HL-60/S4 treated with phorbol 12-myristate 13-acetate at 8.2 ng/mL for 4 days and 3 days (cell line): ENCODE measurements around the gene NSD1.

Source experiments
- in situ Hi-C: fragments of 300-500 bp; cut with MboI; formaldehyde crosslinking; loops from 2 replicates; pipeline ENCODE4 v1.15.0; 2022; ENCODE audit warnings: low sequenced_read_pairs

The NSD1 gene, protein sequence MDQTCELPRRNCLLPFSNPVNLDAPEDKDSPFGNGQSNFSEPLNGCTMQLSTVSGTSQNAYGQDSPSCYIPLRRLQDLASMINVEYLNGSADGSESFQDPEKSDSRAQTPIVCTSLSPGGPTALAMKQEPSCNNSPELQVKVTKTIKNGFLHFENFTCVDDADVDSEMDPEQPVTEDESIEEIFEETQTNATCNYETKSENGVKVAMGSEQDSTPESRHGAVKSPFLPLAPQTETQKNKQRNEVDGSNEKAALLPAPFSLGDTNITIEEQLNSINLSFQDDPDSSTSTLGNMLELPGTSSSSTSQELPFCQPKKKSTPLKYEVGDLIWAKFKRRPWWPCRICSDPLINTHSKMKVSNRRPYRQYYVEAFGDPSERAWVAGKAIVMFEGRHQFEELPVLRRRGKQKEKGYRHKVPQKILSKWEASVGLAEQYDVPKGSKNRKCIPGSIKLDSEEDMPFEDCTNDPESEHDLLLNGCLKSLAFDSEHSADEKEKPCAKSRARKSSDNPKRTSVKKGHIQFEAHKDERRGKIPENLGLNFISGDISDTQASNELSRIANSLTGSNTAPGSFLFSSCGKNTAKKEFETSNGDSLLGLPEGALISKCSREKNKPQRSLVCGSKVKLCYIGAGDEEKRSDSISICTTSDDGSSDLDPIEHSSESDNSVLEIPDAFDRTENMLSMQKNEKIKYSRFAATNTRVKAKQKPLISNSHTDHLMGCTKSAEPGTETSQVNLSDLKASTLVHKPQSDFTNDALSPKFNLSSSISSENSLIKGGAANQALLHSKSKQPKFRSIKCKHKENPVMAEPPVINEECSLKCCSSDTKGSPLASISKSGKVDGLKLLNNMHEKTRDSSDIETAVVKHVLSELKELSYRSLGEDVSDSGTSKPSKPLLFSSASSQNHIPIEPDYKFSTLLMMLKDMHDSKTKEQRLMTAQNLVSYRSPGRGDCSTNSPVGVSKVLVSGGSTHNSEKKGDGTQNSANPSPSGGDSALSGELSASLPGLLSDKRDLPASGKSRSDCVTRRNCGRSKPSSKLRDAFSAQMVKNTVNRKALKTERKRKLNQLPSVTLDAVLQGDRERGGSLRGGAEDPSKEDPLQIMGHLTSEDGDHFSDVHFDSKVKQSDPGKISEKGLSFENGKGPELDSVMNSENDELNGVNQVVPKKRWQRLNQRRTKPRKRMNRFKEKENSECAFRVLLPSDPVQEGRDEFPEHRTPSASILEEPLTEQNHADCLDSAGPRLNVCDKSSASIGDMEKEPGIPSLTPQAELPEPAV (N-terminal part only)

DNA sequence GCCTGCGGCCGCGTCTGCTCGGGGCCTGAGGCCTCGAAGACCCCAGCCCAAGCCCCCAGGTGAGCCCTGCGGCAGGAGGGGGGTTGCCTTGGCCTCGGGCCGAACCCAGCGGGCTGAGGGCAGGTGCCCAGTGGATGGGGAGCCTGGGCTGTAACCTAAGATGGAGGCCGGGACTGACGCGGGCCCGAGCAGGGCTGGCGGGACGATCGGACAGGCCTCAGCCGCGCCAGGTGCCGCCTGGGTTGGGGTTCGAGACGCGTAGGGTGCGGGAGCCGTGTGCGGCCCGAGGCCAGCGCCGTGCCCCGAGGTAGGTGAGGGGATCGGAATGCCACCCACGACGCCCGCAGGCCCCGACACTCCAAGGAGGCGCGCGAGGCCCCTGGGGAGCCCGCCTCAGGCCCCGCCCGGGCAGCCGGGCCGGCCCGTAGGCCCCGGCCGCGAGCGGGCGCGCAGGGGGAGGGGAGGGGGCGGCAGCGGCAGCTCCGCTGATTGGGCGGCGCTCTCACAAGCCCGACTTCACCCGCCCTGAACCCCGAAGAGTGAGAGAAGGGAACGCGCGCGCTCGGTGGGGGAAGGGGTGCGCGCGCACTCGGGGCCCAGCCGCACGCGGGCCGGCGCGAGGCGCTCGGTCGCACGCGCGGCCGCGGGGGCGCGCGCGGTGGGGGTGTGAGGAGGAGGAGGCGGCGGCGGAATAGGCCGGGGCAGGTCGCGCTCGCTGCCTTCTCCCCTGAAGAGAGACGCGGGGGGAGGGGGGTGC, at the start of gene NSD1:
Gene NSD1 (plus strand): TSS at position 678 of the 757 bp plus-strand sequence. CDS start 1,331 bp downstream, outside the sequence.
- in situ Hi-C loops: no loop called here

DNA sequence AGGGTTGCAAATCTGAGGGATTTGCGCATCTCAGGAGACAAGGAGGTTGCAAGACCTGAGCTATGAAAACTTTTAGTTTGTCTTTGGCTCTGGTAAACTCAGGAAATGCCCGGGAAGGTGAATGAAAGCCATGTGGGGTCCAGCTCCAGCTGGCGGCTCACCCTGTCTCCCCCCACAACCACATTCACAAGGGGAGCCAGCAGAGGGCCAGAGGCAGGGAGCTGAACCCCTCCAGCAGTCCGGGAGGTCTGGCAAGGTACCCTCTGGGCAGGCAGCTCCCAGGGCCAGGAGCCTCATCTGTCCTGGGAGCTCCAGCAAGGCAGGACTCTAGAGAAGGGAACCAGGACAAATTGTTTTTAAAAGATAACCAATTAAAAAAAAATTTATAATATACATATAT, 49.4 kb upstream of the NSD1 start:
- in situ Hi-C loops: no loop called here

DNA sequence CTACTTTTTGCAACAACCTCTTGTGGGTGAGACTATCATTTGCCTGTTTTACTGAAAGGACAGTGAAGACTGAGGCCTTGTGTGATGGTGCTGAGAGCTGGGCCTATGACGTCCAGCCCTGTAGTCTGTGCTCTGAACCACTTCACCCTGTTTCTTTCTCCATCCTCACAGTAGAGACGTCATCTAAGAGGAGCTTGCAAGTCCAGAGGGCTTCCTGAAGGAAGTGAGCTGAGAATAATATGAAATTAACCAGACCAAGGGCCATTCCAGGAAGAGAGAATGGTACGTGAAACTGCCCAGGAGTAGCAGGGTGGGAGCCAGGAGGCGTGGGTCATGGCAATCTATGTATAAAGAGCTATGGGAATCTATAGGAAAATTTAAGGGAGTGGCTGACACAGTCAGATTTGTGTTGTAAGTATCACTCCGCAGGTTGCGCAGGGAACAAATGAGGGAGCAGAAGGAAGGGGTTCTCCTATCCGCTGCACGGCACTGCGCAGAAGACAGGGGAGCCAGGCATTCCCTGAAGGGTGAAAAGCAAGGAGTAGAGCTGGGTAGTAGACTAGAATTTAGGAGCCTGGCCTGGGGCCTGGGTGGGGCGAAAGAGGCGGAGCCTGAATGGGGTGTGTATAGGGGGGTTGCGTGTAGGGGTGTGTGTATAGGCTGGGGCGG, 47.5 kb upstream of the NSD1 start:
- in situ Hi-C loops: no loop called here

DNA sequence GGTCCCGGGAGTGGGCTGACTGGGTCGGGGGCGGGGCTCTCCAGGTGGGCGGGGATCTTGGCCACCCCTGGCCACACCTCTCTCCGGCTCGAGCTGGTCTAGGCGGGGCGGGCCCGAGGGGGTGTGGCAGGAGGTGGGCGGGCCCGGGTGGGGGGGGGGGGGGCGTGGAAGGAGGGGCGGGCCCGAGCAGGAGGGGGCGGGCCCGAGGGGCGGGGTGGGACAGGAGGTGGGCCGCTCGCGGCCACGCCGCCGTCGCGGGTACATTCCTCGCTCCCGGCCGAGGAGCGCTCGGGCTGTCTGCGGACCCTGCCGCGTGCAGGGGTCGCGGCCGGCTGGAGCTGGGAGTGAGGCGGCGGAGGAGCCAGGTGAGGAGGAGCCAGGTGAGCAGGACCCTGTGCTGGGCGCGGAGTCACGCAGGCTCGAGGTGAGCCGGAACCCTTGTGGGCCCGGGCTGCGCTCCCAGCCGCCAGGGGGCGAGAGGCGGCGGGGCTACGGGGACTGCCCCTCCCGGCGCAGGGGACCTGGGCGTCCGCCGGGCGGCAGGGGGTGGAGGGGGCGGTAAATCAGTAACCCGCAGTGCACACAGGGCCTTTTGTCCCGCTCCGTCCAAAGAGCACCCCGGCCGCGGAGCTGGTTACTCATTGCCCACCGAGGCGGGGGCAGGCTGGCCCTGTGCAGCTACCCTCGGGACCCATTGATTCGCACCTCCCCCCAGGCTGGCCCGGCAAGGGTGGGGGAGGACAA, 46.7 kb upstream of the NSD1 start, which contains the start of gene FGFR4:
Gene FGFR4 (plus strand): TSS at position 262 of the 744 bp plus-strand sequence. CDS start 2,688 bp downstream, outside the sequence.
- in situ Hi-C loops: no loop called here

DNA sequence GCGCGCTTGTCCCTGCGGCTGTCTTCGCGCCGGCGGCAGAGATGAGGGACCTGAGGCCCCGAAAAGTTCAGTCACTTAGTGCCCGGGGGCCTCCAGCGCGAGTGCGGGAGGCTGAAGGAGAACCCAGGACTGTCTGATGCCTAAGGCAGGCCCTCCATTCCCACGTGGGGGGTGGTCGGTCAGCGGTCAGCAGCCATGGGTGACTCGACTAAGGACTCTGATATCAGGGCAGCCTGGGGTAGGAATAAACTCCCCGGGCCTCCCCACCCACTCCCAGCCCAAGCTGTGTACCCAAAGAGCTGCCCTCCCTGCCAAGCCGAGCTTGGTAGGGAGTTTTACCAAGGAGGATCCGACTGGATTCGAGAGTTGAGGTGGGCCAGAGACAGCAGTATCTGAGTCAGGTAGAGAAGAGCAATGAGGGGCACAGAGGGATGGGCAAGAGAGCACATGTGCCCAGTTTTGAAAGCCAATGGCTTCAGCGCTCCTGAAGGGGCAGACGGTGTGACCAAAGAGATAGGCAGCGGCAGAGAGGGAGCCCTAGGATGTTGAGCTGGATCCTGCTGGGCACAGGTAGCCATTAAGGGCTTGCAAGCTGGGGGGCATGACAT, 46.1 kb upstream of the NSD1 start:
- in situ Hi-C loops: no loop called here

DNA sequence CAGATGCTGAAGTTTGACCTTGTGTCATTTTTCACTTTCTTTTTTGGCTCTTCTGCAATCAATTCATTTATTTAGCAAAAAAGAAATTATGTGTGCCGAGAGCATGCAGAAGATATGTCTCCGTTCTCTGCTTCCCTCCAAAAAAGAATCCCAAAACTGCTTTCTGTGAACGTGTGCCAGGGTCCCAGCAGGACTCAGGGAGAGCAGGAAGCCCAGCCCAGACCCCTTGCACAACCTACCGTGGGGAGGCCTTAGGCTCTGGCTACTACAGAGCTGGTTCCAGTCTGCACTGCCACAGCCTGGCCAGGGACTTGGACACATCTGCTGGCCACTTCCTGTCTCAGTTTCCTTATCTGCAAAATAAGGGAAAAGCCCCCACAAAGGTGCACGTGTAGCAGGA, 44.4 kb upstream of the NSD1 start:
- in situ Hi-C loops: no loop called here

DNA sequence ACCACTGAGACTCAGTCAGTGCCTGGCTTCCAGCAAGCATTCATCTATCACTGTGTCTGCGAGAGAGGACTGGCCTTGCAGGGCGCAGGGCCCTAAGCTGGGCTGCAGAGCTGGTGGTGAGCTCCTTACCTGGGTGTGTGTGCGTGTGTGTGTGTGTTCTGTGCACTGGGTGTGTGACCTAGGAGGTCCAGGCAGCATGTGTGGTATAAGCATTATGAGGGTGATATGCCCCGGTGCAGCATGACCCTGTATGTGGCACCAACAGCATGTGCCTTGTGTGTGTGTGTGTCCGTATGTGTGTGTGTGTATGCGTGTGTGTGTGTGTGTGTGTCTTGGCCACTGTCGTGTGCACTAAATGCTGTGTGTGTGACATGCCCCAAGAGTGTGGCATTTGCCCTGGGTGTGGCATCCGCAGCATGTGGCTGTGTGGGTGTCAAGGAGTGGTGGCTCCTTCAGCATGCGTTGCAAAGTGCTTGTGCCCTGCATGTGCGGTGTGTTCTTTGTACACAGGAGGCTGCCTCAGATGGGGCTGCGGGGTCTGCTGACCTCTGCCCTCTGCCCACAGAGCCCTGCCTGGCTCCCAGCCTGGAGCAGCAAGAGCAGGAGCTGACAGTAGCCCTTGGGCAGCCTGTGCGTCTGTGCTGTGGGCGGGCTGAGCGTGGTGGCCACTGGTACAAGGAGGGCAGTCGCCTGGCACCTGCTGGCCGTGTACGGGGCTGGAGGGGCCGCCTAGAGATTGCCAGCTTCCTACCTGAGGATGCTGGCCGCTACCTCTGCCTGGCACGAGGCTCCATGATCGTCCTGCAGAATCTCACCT, 43.5 kb upstream of the NSD1 start:
- in situ Hi-C loops: no loop called here

DNA sequence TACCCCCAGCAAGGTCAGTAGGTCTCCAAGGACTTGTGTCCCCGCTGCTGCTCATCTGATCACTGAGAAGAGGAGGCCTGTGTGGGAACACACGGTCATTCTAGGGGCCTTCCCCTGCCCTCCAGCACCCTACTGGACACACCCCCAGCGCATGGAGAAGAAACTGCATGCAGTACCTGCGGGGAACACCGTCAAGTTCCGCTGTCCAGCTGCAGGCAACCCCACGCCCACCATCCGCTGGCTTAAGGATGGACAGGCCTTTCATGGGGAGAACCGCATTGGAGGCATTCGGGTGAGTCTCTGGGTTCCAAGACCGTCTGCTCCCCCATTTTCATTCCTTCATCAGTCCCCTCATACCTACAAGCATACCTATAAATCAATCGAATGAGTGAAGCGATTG, 42.8 kb upstream of the NSD1 start:
- in situ Hi-C loops: no loop called here

DNA sequence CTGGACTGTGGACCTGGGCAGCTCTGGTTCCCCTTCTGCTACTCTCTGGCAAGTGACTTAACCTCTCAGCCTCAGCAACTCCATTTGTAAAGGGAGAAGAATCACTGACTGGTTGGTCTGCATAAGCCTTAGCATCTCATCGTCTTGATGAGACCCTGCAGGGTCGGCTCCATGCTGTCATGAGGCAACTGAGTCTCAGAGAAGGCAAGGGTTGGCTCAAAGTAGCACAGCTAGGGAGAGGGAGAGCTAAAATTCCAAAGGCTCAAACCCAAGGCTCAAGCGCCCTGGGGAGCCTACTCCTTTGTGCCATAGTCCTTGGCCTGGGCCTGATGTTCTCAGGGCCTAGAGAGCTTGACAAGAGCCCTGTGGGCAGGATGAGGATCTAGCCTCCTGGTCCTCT, 42.3 kb upstream of the NSD1 start:
- in situ Hi-C loops: no loop called here

DNA sequence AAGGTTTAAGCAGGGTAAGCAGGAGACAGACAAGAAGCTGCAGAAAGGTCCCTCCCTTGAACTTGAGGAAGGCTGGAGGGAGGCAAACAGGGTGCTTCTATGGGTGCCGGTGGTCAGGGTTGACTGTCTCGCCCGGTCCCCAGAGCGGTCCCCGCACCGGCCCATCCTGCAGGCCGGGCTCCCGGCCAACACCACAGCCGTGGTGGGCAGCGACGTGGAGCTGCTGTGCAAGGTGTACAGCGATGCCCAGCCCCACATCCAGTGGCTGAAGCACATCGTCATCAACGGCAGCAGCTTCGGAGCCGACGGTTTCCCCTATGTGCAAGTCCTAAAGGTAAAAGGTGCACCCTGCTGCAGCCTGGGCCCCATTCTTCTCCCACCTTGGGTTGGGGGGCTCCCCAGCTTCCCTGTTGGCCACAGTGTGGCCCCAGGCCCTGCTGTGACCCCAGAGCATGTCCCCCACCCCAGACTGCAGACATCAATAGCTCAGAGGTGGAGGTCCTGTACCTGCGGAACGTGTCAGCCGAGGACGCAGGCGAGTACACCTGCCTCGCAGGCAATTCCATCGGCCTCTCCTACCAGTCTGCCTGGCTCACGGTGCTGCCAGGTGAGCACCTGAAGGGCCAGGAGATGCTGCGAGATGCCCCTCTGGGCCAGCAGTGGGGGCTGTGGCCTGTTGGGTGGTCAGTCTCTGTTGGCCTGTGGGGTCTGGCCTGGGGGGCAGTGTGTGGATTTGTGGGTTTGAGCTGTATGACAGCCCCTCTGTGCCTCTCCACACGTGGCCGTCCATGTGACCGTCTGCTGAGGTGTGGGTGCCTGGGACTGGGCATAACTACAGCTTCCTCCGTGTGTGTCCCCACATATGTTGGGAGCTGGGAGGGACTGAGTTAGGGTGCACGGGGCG, 41.1 kb upstream of the NSD1 start:
- in situ Hi-C loops: no loop called here

DNA sequence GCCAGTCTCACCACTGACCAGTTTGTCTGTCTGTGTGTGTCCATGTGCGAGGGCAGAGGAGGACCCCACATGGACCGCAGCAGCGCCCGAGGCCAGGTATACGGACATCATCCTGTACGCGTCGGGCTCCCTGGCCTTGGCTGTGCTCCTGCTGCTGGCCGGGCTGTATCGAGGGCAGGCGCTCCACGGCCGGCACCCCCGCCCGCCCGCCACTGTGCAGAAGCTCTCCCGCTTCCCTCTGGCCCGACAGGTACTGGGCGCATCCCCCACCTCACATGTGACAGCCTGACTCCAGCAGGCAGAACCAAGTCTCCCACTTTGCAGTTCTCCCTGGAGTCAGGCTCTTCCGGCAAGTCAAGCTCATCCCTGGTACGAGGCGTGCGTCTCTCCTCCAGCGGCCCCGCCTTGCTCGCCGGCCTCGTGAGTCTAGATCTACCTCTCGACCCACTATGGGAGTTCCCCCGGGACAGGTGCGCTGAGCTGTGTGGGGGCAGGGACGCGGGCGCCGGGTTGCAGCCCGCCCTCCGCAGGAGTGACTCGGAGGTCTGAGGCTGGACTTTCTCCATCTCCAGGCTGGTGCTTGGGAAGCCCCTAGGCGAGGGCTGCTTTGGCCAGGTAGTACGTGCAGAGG, 40.4 kb upstream of the NSD1 start:
- in situ Hi-C loops: no loop called here

DNA sequence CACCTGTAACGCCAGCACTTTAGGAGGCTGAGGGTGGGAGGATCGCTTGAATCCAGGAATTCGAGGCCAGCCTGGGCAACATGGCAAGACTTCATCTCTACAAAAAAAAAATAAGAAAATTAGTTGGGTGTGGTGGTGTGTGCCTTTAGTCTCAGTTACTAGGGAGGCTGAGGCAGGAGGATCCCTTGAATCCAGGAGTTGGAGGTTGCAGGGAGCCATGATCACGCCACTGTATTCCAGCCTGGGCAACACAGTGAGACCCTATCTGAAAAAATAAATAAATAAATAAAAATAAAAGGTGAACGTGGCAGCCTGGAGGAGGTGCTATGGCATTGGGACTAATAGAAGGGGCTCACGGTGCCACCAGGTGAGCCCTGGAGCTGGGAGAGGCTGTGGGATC, 39.8 kb upstream of the NSD1 start:
- in situ Hi-C loops: no loop called here

DNA sequence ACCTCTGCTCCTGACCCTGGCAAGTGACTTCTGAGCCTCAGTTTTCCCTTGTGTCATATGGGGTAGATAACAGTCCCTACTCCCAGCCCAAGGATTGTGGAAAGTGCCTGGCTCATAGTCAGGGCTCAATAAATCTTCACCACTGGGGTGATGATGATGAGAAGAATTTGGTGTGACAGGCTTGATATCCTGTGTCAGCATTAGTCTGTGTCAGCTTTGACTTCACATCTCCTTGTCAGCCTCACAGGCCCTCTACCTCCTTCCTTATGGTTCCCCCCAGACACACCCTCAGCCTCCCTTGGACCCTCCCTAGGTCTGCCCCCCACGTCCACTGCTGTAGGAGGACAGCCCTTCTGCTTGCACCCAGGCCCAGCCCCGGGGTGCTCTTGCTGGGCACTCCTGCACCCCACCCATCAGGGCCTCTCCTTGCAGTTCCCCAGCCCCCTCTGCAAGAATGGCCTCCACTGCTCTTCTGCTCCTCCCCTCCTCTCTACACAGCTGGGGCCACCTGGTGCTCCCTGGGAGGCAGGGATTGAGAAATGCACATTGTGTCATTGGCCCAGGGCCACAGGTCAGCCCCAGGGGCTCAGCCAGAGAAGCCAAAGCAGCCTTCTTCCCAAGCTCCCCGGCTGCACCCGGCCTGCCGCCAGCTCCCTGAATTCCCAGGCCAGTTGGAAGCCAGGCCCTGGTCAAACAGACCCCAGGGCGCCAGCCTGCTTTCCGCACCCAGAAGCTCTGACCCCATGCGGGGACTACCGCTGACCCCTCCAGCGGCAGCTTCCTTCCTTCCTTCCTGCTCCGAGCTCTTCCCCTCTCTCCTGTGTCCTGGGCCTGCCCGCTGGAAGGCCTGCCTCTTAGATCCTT, 39.1 kb upstream of the NSD1 start:
- in situ Hi-C loops: no loop called here

DNA sequence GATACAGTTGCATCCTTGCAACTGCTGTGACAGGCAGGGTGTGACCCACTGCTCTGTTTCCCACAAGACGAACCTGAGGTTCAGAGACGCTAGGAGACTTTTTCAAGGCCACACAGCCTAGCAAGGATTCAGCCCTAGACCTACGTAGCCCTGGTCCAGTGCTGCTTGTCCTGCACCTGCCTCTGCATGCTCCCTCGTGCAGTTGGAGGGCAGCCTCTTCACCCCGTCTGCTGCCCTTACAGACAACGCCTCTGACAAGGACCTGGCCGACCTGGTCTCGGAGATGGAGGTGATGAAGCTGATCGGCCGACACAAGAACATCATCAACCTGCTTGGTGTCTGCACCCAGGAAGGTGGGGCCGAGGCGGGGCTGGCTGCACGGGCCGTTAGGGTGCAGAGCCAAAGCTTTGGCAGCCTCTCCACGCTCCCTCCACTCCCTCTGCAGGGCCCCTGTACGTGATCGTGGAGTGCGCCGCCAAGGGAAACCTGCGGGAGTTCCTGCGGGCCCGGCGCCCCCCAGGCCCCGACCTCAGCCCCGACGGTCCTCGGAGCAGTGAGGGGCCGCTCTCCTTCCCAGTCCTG, 38.4 kb upstream of the NSD1 start:
- in situ Hi-C loops: no loop called here
